Spleen (tissue), 7 donors: ENCODE data around the gene SMPD2.

Experiments
- CTCF ChIP-seq, 11 experiments: fragments of 200-600 bp in 7 of 11; fragments of 450-650 bp in 4 of 11; sonication (generic) in 4 of 11; IDR thresholded peaks in 8 of 11; conservative IDR thresholded peaks in 3 of 11; 1 replicate in 7 of 11; 2 replicates in 4 of 11; pipeline versions ENCODE4 v1.4.0 to v1.8.0; 2016 to 2021; ENCODE audit warnings: antibody characterized with exemption in 11 of 11, inconsistent platforms in 4 of 11, mild to moderate bottlenecking in 1 of 11
- POLR2A ChIP-seq, 3 donors: fragments of 450-650 bp; IDR thresholded peaks; one replicate each; pipeline ENCODE4 v1.5.1; 2017; ENCODE audit warnings: antibody characterized with exemption in 3 of 3, mild to moderate bottlenecking in 1 of 3
- donor health status: DM: no; HTN: no; CAD: no; lungs with moderate emphysema.
- donor health status: DM: no; HTN: no; CAD: no.
- donor health status: DM: no; HTN: no; CAD: no.

GRCh38 chr6:109456111-109456583, 15.6 kb downstream of the SMPD2 start:
- peak in 2 of 11 experiments; percentile 2 to 7 for TF ChIP-seq CTCF (IDR thresholded peaks at IDR 0.05 in 8 of 11, conservative IDR thresholded peaks at IDR 0.05 in 3 of 11)
- TF ChIP-seq POLR2A (IDR thresholded peaks at IDR 0.05): no peak
